Measurements from ENCODE around the gene TRPC1. TPM values are rescaled to one million over a fixed set of nuclear protein-coding genes. Genes with fewer than 3 reads are reported as not detected.

TRPC1 gene
- total RNA-seq, 4 donors from 2014 or later, result 19.5 to 31.1 (median 23.2) TPM

- intact Hi-C loops (cut with DNase I), result no loop called here
- TF ChIP-seq EP300 (IDR thresholded peaks at IDR 0.05), result no peak
- no peak for TF ChIP-seq POLR2AphosphoS5 (IDR thresholded peaks at IDR 0.05)
- TF ChIP-seq POLR2A (IDR thresholded peaks at IDR 0.05; ENCODE audit: low read depth), result no peak
- TF ChIP-seq CTCF (IDR thresholded peaks at IDR 0.05), result no peak
- DNase-seq (ENCODE audit: extremely low spot score), result no peak
- no peak overlapping the region for H3K4me3 ChIP-seq
- no peak overlapping the region for H3K27ac ChIP-seq (replicated peaks in 1 of 4)
- no peaks in the 10 kb centered on the region for H3K27me3 ChIP-seq
- H3K9me3 ChIP-seq, result no peaks in the 10 kb centered on the region
- no peaks in the 10 kb centered on the region for H3K4me1 ChIP-seq
- H3K36me3 ChIP-seq, result peaks cover 0 to 10% (median 5%) of the 10 kb centered on the region in 4 donors
- 98% methylated on average over 2 of the region's 2 CpGs for WGBS
Observed at GRCh38 chr3:142801746-142802145, 77.9 kb downstream of the TRPC1 start.

- intact Hi-C loops (cut with DNase I), result no loop called here
- H3K4me3 ChIP-seq, result no peak overlapping the region
- no peaks in the 10 kb centered on the region for H3K4me1 ChIP-seq
- TF ChIP-seq CTCF (IDR thresholded peaks at IDR 0.05) (no peak), POLR2A (IDR thresholded peaks at IDR 0.05; ENCODE audit: low read depth) (no peak), EP300 (IDR thresholded peaks at IDR 0.05) (no peak), POLR2AphosphoS5 (IDR thresholded peaks at IDR 0.05) (no peak)
- H3K27ac ChIP-seq (replicated peaks in 1 of 4), result no peak overlapping the region
- H3K27me3 ChIP-seq, result no peaks in the 10 kb centered on the region
- no peaks in the 10 kb centered on the region for H3K9me3 ChIP-seq
- 52% methylated on average over 1 of the region's 1 CpG for WGBS
- H3K36me3 ChIP-seq, result peaks cover 0 to 10% (median 5%) of the 10 kb centered on the region in 4 donors
- DNase-seq (ENCODE audit: extremely low spot score), result no peak
Observed at GRCh38 chr3:142802891-142803290, 79.1 kb downstream of the TRPC1 start.

- no peak overlapping the region for H3K27ac ChIP-seq (replicated peaks in 1 of 4)
- 87% methylated on average over 9 of the region's 9 CpGs for WGBS
- no peak for TF ChIP-seq POLR2AphosphoS5 (IDR thresholded peaks at IDR 0.05)
- no peak overlapping the region for H3K4me3 ChIP-seq
- no peaks in the 10 kb centered on the region for H3K9me3 ChIP-seq
- no peak for DNase-seq (ENCODE audit: extremely low spot score)
- H3K4me1 ChIP-seq, result no peaks in the 10 kb centered on the region
- intact Hi-C loops (cut with DNase I), result no loop called here
- peaks cover 0 to 9% (median 3%) of the 10 kb centered on the region in 4 donors for H3K36me3 ChIP-seq
- no peaks in the 10 kb centered on the region for H3K27me3 ChIP-seq
Observed at GRCh38 chr3:142808103-142808917, 84.5 kb downstream of the TRPC1 start.

- TF ChIP-seq POLR2AphosphoS5 (IDR thresholded peaks at IDR 0.05) (no peak), CTCF (IDR thresholded peaks at IDR 0.05) (no peak), EP300 (IDR thresholded peaks at IDR 0.05) (no peak), POLR2A (IDR thresholded peaks at IDR 0.05; ENCODE audit: low read depth) (no peak)
- H3K36me3 ChIP-seq, result peaks cover 0 to 9% (median 2%) of the 10 kb centered on the region in 4 donors
Observed at GRCh38 chr3:142809259-142809658, 85.4 kb downstream of the TRPC1 start.

GRCh38 chr3:142815803-142816202, 92.0 kb downstream of the TRPC1 start:
- Histone ChIP-seq H3K36me3 (peaks cover 0 to 3% (median 0%) of the 10 kb centered on the region in 4 donors), H3K4me3 (no peak overlapping the region), H3K9me3 (no peaks in the 10 kb centered on the region), H3K4me1 (peaks cover 0 to 5% (median 0%) of the 10 kb centered on the region in 4 donors), H3K27ac (replicated peaks in 1 of 4) (no peak overlapping the region), H3K27me3 (no peaks in the 10 kb centered on the region)
- no peak for DNase-seq (ENCODE audit: extremely low spot score)
- intact Hi-C loops (cut with DNase I), result no loop called here
- 92% methylated on average over 6 of the region's 6 CpGs for WGBS
- no peak for TF ChIP-seq CTCF (IDR thresholded peaks at IDR 0.05)
- no peak for TF ChIP-seq POLR2AphosphoS5 (IDR thresholded peaks at IDR 0.05)
- TF ChIP-seq POLR2A (IDR thresholded peaks at IDR 0.05; ENCODE audit: low read depth), result no peak
- TF ChIP-seq EP300 (IDR thresholded peaks at IDR 0.05), result no peak

More at GRCh38 chr3:142809259-142809658, 85.4 kb downstream of the TRPC1 start:
- Histone ChIP-seq H3K4me1 (no peaks in the 10 kb centered on the region), H3K27me3 (no peaks in the 10 kb centered on the region), H3K4me3 (no peak overlapping the region), H3K27ac (replicated peaks in 1 of 4) (no peak overlapping the region), H3K9me3 (no peaks in the 10 kb centered on the region)
- DNase-seq (ENCODE audit: extremely low spot score), result no peak
- WGBS, result 94% methylated on average over 3 of the region's 3 CpGs
- intact Hi-C loops (cut with DNase I), result no loop called here
